H1 (cell line): ENCODE data around the gene ARHGEF28. TPM values are rescaled to one million over a fixed set of nuclear protein-coding genes. Genes with fewer than 3 reads are reported as not detected.

Experiments
- CTCF ChIA-PET: fragments of 300-600 bp; sonication (Branson Sonifier 250); formaldehyde crosslinking; loops from one replicate; lab custom pipeline; 2021; ENCODE audit not compliant: partially characterized antibody; lab: Charles Lee
- POLR2A ChIA-PET: fragments of 300-600 bp; sonication (Branson Sonifier 250); formaldehyde crosslinking; loops from one replicate; lab custom pipeline; 2021; ENCODE audit warnings: inconsistent platforms; ENCODE audit not compliant: partially characterized antibody; lab: Charles Lee
- DNase-seq, 2 experiments: peaks; one replicate each; pipeline versions ENCODE4 v3.0.0 to v3.0.0-alpha.2; 2010 to 2022; ENCODE audit warnings: low spot score in 2 of 2, low read depth in 1 of 2, mixed read lengths in 1 of 2
- FAIRE-seq: peaks from 2 replicates; lab custom pipeline; 2011; peaks lifted over from hg19 to GRCh38; lab: Jason Lieb, UNC
- H2AFZ ChIP-seq: 2 replicates; pipeline ENCODE4 v1.8.1; 2012; ENCODE audit warnings: low read length, inconsistent platforms
- H2AK5ac ChIP-seq: 2 replicates; pipeline ENCODE4 v1.6.1; 2013; ENCODE audit warnings: low read depth, low read length
- H2BK120ac ChIP-seq: replicated peaks from 2 replicates; pipeline ENCODE3; 2013; ENCODE audit warnings: low read depth, low read length, inconsistent platforms
- H2BK12ac ChIP-seq: 2 replicates; pipeline ENCODE4 v1.6.1; 2013; ENCODE audit warnings: low read depth, low read length
- H2BK15ac ChIP-seq: 2 replicates; pipeline ENCODE4 v1.6.1; 2013; ENCODE audit warnings: low read length
- H2BK20ac ChIP-seq: 2 replicates; pipeline ENCODE4 v1.6.1; 2013; ENCODE audit warnings: low read length
- H2BK5ac ChIP-seq: 2 replicates; pipeline ENCODE4 v1.6.1; 2013; ENCODE audit warnings: low read depth, low read length
- H3K14ac ChIP-seq: 2 replicates; pipeline ENCODE4 v1.6.1; 2013; ENCODE audit warnings: inconsistent platforms; ENCODE audit not compliant: insufficient read length
- H3K18ac ChIP-seq: 2 replicates; pipeline ENCODE4 v1.6.1; 2013; ENCODE audit warnings: low read length; ENCODE audit errors: extremely low read depth
- H3K23ac ChIP-seq: 2 replicates; pipeline ENCODE4 v1.6.1; 2013; ENCODE audit warnings: inconsistent platforms; ENCODE audit not compliant: insufficient read length
- H3K23me2 ChIP-seq: 2 replicates; pipeline ENCODE4 v1.6.1; 2013; ENCODE audit warnings: low read depth, low read length
- H3K27ac ChIP-seq: 2 replicates; pipeline ENCODE4 v1.6.1; 2011; ENCODE audit warnings: low read depth, low read length, inconsistent platforms
- H3K27me3 ChIP-seq, 4 experiments: replicated peaks in 1 of 4; 1 replicate in 1 of 4; 2 replicates in 3 of 4; pipeline versions ENCODE4 v1.6.1 to v1.8.1; 2011 to 2013; ENCODE audit warnings: low read length in 3 of 4, mild to moderate bottlenecking in 3 of 4, inconsistent platforms in 2 of 4, mixed read lengths in 2 of 4, moderate library complexity in 1 of 4; ENCODE audit not compliant: control insufficient read depth in 3 of 4, insufficient read depth in 3 of 4; ENCODE audit errors: extremely low read depth in 1 of 4
- H3K36me3 ChIP-seq, 4 experiments: 2 replicates each; pipeline versions ENCODE4 v1.6.1 to v1.8.1; 2011 to 2013; ENCODE audit warnings: mild to moderate bottlenecking in 4 of 4, low read length in 3 of 4, moderate library complexity in 2 of 4, control low read depth in 1 of 4, inconsistent platforms in 1 of 4; ENCODE audit not compliant: insufficient read depth in 4 of 4, control insufficient read depth in 2 of 4
- H3K4ac ChIP-seq: replicated peaks from 2 replicates; pipeline ENCODE3; 2013; ENCODE audit warnings: low read length, low read depth, mixed read lengths, inconsistent platforms; ENCODE audit not compliant: insufficient read length
- H3K4me1 ChIP-seq, 4 experiments: replicated peaks in 1 of 4; 1 replicate in 1 of 4; 2 replicates in 3 of 4; pipeline versions ENCODE4 v1.6.1 to v1.8.1; 2011 to 2013; ENCODE audit warnings: low read length in 3 of 4, inconsistent platforms in 2 of 4, mixed read lengths in 1 of 4; ENCODE audit not compliant: insufficient read depth in 4 of 4, control insufficient read depth in 3 of 4
- H3K4me2 ChIP-seq, 2 experiments: 2 replicates each; pipeline versions ENCODE4 v1.6.1 to v1.8.1; 2011 to 2013; ENCODE audit warnings: low read depth in 2 of 2, low read length in 2 of 2, control low read depth in 1 of 2, inconsistent platforms in 1 of 2, mild to moderate bottlenecking in 1 of 2; ENCODE audit not compliant: insufficient read depth in 1 of 2
- H3K4me3 ChIP-seq, 4 experiments: fragments of 200-600, 300-600 bp in 1 of 4; sonication (generic), shearing (Covaris generic), sonication (Bioruptor Twin) in 1 of 4; 2 replicates each; pipeline versions ENCODE4 v1.5.1 to v1.8.1; 2011 to 2016; ENCODE audit warnings: low read length in 4 of 4, low read depth in 3 of 4, control low read depth in 2 of 4, inconsistent platforms in 2 of 4, mild to moderate bottlenecking in 2 of 4, mixed read lengths in 1 of 4, moderate library complexity in 1 of 4; ENCODE audit not compliant: insufficient read depth in 2 of 4; ENCODE audit errors: extremely low read depth in 1 of 4
- H3K56ac ChIP-seq: replicated peaks from 2 replicates; pipeline ENCODE3; 2013; ENCODE audit warnings: low read depth, mild to moderate bottlenecking, mixed read lengths, low read length, inconsistent platforms; ENCODE audit not compliant: insufficient read length
- H3K79me1 ChIP-seq: 2 replicates; pipeline ENCODE4 v1.6.1; 2013; ENCODE audit warnings: low read depth, low read length, control low read depth
- H3K79me2 ChIP-seq, 2 experiments: 2 replicates each; pipeline versions ENCODE4 v1.6.1 to v1.8.1; 2012 to 2013; ENCODE audit warnings: low read length in 2 of 2, mild to moderate bottlenecking in 2 of 2, inconsistent platforms in 1 of 2; ENCODE audit not compliant: insufficient read depth in 2 of 2, control insufficient read depth in 1 of 2
- H3K9ac ChIP-seq, 4 experiments: replicated peaks in 1 of 4; 1 replicate in 1 of 4; 2 replicates in 3 of 4; pipeline versions ENCODE4 v1.6.1 to v1.8.1; 2011 to 2013; ENCODE audit warnings: low read depth in 3 of 4, low read length in 3 of 4, control low read depth in 2 of 4, mild to moderate bottlenecking in 2 of 4, moderate library complexity in 2 of 4, inconsistent platforms in 1 of 4; ENCODE audit errors: extremely low read depth in 1 of 4
- H3K9me3 ChIP-seq, 2 experiments: 2 replicates each; pipeline versions ENCODE4 v1.6.1 to v1.8.1; 2012 to 2013; ENCODE audit warnings: mild to moderate bottlenecking in 2 of 2, moderate library complexity in 2 of 2, control low read depth in 1 of 2, inconsistent platforms in 1 of 2, low read depth in 1 of 2, low read length in 1 of 2, mixed read lengths in 1 of 2; ENCODE audit not compliant: insufficient read depth in 2 of 2
- H4K20me1 ChIP-seq, 2 experiments: replicated peaks in 1 of 2; 2 replicates each; pipeline versions ENCODE3 to v1.8.1; 2011 to 2013; ENCODE audit warnings: inconsistent platforms in 2 of 2, low read length in 2 of 2, mild to moderate bottlenecking in 1 of 2; ENCODE audit not compliant: insufficient read depth in 2 of 2, control insufficient read depth in 1 of 2
- H4K5ac ChIP-seq: 2 replicates; pipeline ENCODE4 v1.6.1; 2013; ENCODE audit warnings: low read length, low read depth, mixed read lengths, inconsistent platforms; ENCODE audit not compliant: insufficient read length
- H4K8ac ChIP-seq: 2 replicates; pipeline ENCODE4 v1.8.0; 2013; ENCODE audit warnings: mild to moderate bottlenecking, moderate library complexity, low read length, inconsistent platforms; ENCODE audit not compliant: insufficient read depth; ENCODE audit errors: extremely low read depth
- H4K91ac ChIP-seq: replicated peaks from 2 replicates; pipeline ENCODE3; 2013; ENCODE audit warnings: low read length, mixed read lengths, inconsistent platforms; ENCODE audit not compliant: insufficient read length
- BRCA1 ChIP-seq: IDR thresholded peaks from 2 replicates; pipeline ENCODE4 v1.6.1; 2012; ENCODE audit warnings: low read depth, low read length, improper control_type of control experiment
- CREB1 ChIP-seq: IDR thresholded peaks from 2 replicates; pipeline ENCODE4 v1.6.1; 2012; ENCODE audit warnings: inconsistent platforms
- GABPA ChIP-seq: IDR thresholded peaks from 2 replicates; pipeline ENCODE4 v1.6.1; 2011; ENCODE audit warnings: mild to moderate bottlenecking, low read length, moderate library complexity, borderline replicate concordance; ENCODE audit not compliant: insufficient read depth
- KDM5A ChIP-seq: fragments of 200-600 bp; IDR thresholded peaks from 2 replicates; pipeline ENCODE4 v1.7.1; 2012; ENCODE audit warnings: mild to moderate bottlenecking, low read length, inconsistent platforms, mixed read lengths
- NANOG ChIP-seq: IDR thresholded peaks from 2 replicates; pipeline ENCODE4 v1.6.1; 2011; ENCODE audit warnings: low read length, low read depth, mild to moderate bottlenecking, inconsistent platforms; ENCODE audit not compliant: insufficient read depth, poor library complexity, severe bottlenecking
- RAD21 ChIP-seq, 2 experiments: IDR thresholded peaks in 1 of 2; conservative IDR thresholded peaks in 1 of 2; 2 replicates each; pipeline ENCODE4 v1.6.1; 2011; ENCODE audit warnings: low read depth in 2 of 2, low read length in 2 of 2, improper control_type of control experiment in 1 of 2, inconsistent platforms in 1 of 2, mild to moderate bottlenecking in 1 of 2, moderate library complexity in 1 of 2
- SP1 ChIP-seq: IDR thresholded peaks from 2 replicates; pipeline ENCODE4 v1.6.1; 2011; ENCODE audit warnings: low read depth, low read length
- YY1 ChIP-seq: IDR thresholded peaks from 2 replicates; pipeline ENCODE4 v1.6.1; 2011; ENCODE audit warnings: low read depth, mild to moderate bottlenecking, low read length
- WGBS, 2 experiments: shearing (Covaris generic) in 1 of 2; methylation state at CpG; one replicate each; pipeline versions ENCODE4 v1.1.6 to v1.1.7; 2013 to 2015; ENCODE audit warnings: low lambda C conversion rate in 2 of 2, mixed read lengths in 2 of 2, inconsistent platforms in 1 of 2, low coverage in 1 of 2, missing lambda C conversion rate in 1 of 2; ENCODE audit not compliant: insufficient replicate concordance in 2 of 2, insufficient coverage in 1 of 2, insufficient read length in 1 of 2; ENCODE audit errors: extremely low coverage in 1 of 2, missing lambda C conversion rate in 1 of 2; 5-methylcytosine and 5-hydroxymethylcytosine counted together
- polyA plus RNA-seq, 7 experiments: library from polyadenylated mRNA; depleted of rRNA in 3 of 7; stranded (reverse) in 5 of 7; unstranded in 2 of 7; fragments of >200 nt in 5 of 7; fragments of 200-250 nt in 2 of 7; gene quantifications; 1 replicate in 5 of 7; 2 replicates in 1 of 7; 4 replicates in 1 of 7; pipeline versions ENCODE4 v1.2.1 to v1.2.3, GENCODE V29; 2011 to 2013; ENCODE audit warnings: missing spikeins in 2 of 7, mixed read lengths in 2 of 7
- total RNA-seq: library from RNA; stranded (reverse); fragmentation: NEBNext Ultra II Directional; extraction: Animal tissue kit (Norgen Biotek cat#: 25700); gene quantifications from 2 replicates; pipeline ENCODE4 v1.2.1, GENCODE V29; 2021
- TF ChIP-seq, protein P1 (sequence below), 3 experiments: IDR thresholded peaks; 1 replicate in 2 of 3; 2 replicates in 1 of 3; pipeline versions ENCODE4 v1.5.1 to v1.6.1; 2011; ENCODE audit warnings: low read length in 3 of 3, mild to moderate bottlenecking in 3 of 3, inconsistent platforms in 2 of 3, low read depth in 1 of 3, moderate library complexity in 1 of 3; ENCODE audit not compliant: insufficient read depth in 1 of 3; ENCODE audit errors: control extremely low read depth in 1 of 3
- TF ChIP-seq, protein P2 (sequence below): IDR thresholded peaks from 2 replicates; pipeline ENCODE4 v1.6.1; 2012; ENCODE audit warnings: inconsistent platforms

The ARHGEF28 gene
- total and polyA plus RNA-seq, 2 of the 8 experiments (the other 6 are each of a cell fraction or from before 2014, with no cell fraction given), result 0.33 to 1.0 TPM

GRCh38 chr5:73591698-73592501 lies 34.1 kb upstream of the ARHGEF28 start:
- no peaks in the 10 kb centered on the region for H3K36me3 ChIP-seq
- H2BK15ac ChIP-seq, result no peak overlapping the region
- H3K4me1 ChIP-seq, result no peaks in the 10 kb centered on the region
- no peak overlapping the region for H4K8ac ChIP-seq
- no peak overlapping the region for H3K4me3 ChIP-seq
- H2AK5ac ChIP-seq, result no peak overlapping the region
- no peak overlapping the region for H2BK120ac ChIP-seq
- H3K56ac ChIP-seq, result no peak overlapping the region
- H3K23me2 ChIP-seq, result no peaks in the 10 kb centered on the region
- 76% methylated on average over 4 of the region's 4 CpGs; no CpG with 5 or more reads in 1 of the 2 experiments for WGBS, 2 experiments
- H3K27ac ChIP-seq, result no peak overlapping the region
- no peak overlapping the region for H3K18ac ChIP-seq
- CTCF ChIA-PET, result interaction anchor here (0.6 to 9.5 kb wide), 40 partner anchors 8 to 1070 kb away, joined by 3 to 254 read pairs (median 4); no protein-coding TSS in a partner anchor
- no peak overlapping the region for H3K14ac ChIP-seq
- no peak for FAIRE-seq
- no peak for DNase-seq
- H3K4ac ChIP-seq, result no peak overlapping the region
- H2BK5ac ChIP-seq, result no peak overlapping the region
- H2AFZ ChIP-seq, result no peak overlapping the region
- no peak overlapping the region for H4K5ac ChIP-seq
- H2BK20ac ChIP-seq, result no peak overlapping the region
- no peaks in the 10 kb centered on the region for H4K20me1 ChIP-seq
- H3K4me2 ChIP-seq, result no peak overlapping the region
- H2BK12ac ChIP-seq, result no peak overlapping the region
- no peaks in the 10 kb centered on the region for H3K9me3 ChIP-seq
- H3K9ac ChIP-seq, result no peak overlapping the region
- H3K79me1 ChIP-seq, result no peaks in the 10 kb centered on the region
- TF ChIP-seq SP1 (no peak), RAD21 (IDR thresholded peaks at IDR 0.05 in 1 of 2, conservative IDR thresholded peaks at IDR 0.05 in 1 of 2; ENCODE audit: low read depth in 2 of 2, low read length in 2 of 2) (no peak), BRCA1 (no peak), GABPA (no peak), NANOG (no peak), YY1 (no peak), KDM5A (no peak), CREB1 (no peak)
- TF ChIP-seq, protein P1, sequence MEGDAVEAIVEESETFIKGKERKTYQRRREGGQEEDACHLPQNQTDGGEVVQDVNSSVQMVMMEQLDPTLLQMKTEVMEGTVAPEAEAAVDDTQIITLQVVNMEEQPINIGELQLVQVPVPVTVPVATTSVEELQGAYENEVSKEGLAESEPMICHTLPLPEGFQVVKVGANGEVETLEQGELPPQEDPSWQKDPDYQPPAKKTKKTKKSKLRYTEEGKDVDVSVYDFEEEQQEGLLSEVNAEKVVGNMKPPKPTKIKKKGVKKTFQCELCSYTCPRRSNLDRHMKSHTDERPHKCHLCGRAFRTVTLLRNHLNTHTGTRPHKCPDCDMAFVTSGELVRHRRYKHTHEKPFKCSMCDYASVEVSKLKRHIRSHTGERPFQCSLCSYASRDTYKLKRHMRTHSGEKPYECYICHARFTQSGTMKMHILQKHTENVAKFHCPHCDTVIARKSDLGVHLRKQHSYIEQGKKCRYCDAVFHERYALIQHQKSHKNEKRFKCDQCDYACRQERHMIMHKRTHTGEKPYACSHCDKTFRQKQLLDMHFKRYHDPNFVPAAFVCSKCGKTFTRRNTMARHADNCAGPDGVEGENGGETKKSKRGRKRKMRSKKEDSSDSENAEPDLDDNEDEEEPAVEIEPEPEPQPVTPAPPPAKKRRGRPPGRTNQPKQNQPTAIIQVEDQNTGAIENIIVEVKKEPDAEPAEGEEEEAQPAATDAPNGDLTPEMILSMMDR (IDR thresholded peaks at IDR 0.05; ENCODE audit: control extremely low read depth in 1 of 3, insufficient read depth in 1 of 3, low read depth in 1 of 3, low read length in 3 of 3), result no peak
- TF ChIP-seq, protein P2, sequence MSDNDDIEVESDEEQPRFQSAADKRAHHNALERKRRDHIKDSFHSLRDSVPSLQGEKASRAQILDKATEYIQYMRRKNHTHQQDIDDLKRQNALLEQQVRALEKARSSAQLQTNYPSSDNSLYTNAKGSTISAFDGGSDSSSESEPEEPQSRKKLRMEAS, result no peak
- H3K23ac ChIP-seq, result no peak overlapping the region
- H3K27me3 ChIP-seq, result no peaks in the 10 kb centered on the region
- H4K91ac ChIP-seq, result no peak overlapping the region
- H3K79me2 ChIP-seq, result no peaks in the 10 kb centered on the region
- POLR2A ChIA-PET, result no interaction called here
